Islet of Langerhans (tissue), 1 donor: ENCODE data around the gene CTSL.

Source experiments
- FAIRE-seq: peaks from one replicate; lab custom pipeline; 2011; peaks lifted over from hg19 to GRCh38; lab: Jason Lieb, UNC

Gene CTSL

GRCh38 chr9:87725900-87726709 lies at the start of gene CTSL:
Gene CTSL (plus strand): TSS chr9:87726119. CDS start chr9:87727604, 1,485 bp downstream.
- no peak for FAIRE-seq

DNA sequence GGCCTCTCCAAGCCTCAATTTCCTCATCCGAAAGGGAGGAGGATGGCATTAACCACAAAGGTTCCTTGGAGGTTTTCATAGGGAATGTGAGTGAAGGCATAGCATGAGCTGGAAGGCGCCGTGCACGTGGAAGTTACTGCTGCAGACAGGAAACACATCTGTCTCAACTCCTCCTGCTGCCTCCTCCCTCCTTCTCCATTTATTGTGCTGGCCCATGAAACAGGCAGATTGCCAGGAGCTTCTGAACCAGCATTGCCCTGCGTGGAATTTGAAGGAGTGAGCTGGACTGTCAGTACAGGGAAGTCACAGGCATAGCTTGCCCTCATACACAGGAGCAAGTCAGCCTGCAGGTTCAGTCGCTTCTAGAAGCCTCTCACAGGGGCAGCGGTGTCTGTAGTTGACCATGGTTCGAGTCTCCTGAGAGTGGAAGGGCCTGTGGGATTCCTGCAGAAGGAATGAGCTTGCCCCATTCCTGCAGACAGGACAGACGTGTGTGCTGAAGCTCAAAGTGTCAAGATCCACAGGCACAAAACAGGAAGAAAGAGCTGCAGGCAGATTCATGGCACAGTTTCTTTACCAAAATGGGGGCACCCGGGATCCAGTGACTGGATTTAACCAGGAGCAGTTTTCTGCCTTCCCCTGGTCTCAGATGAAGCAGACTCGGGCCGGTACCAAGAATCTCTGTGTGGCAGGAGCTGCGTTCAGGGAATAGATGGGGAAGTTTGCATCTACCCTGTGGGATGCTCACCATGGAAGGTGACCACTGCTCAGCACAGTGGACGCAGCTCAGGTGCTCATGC lies 48.7 kb upstream of the CTSL start:
- no peak for FAIRE-seq

GRCh38 chr9:87677776-87678587 lies 47.9 kb upstream of the CTSL start:
- FAIRE-seq, result no peak

- no peak for FAIRE-seq
Measured at GRCh38 chr9:87678650-87679355, 47.1 kb upstream of the CTSL start.

DNA sequence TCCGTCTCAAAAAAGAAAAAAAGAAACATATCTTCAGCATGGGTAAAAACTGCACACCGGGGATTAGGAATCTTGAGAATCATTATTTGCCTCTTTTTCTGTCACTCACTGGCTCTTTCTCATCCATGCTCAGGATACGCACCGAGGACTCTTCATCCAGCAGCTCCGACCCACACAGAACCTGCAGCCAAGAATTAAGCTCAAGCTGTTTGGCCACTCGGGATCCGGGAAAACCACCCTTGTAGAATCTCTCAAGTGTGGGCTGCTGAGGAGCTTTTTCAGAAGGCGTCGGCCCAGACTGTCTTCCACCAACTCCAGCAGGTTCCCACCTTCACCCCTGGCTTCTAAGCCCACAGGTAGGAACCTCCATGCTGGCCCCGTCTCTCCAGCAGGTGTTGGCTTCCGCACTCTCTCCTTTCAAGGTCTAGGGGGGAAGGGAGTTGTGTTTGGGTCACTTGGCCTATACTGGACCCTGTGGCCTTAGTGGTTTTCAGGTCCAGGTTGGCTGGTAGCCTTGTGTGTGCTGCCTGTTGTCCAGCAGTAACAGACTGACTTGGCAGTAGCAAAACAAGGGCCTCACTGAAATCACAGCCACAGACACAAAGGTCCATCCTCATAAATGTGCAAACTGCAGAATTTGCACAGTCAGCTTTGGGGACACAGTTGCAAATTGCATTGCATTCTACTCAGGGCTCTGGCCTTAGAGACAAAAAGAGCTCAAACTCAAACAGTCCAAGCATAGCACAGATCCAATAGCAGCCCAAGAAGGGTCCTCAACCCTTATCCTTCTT lies 44.5 kb upstream of the CTSL start:
- no peak for FAIRE-seq

DNA sequence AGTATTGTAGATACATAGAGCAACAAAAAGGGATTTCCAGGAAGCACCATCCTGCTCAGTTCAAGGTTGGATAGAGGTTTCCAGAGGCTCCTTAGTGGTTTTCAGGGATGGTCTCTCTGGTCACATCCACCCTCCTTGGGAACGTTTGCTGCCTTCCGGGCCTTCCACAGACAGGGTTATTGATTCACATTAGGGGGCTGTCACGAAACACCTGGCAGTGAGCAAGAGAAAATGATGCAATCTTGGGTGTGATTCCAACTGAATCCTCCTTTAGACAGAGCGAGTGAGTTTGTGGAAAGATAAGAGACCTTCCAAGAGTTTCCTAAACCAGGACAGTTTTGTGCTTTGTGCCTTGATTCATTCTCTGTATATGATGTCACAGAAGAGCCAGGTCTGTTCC lies 43.8 kb upstream of the CTSL start:
- FAIRE-seq, result peak; percentile 9

- FAIRE-seq, result no peak
Measured at GRCh38 chr9:87682618-87683017, 43.3 kb upstream of the CTSL start.

DNA sequence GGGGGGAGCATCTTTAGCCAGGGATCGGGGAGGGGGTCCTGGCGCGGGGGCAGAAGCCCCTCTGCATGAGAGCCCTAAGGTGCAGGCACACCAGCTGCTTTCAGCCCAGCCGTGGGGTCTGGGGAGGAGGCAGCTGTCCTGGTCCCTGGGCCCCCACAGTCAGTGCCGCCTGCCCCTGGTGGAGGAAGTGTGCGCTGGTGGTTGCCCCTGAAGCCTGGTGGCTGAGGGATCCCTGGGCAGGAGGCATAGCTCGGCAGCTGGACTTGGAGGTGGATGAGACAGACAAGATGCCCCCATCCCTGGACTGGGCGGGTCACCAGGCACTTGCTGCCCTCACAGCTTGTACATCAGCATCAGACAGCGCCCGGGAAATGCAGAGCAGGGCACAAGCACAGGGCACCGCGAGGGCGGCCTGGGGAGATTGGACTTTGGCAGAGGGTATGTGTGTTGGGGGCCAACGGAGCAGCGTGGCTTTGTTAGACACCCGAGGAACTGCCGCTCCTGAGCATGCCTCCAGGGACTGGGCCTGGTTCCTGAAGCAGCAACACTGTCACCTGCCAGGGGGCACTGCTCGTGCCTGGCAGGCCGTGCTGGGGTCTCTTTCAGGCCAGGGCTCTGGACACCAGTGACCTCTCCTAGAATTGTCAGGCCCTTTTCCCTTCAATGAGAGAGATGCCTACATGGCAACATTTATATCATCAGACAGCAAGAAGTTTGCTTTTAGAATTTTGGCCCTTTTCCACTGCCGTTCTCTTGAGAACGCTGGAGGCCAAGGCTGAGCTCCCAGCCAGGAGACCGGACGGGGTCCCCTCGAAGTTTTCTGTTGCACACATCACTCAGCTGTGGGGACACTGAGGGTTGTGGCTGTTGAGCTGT lies 41.9 kb upstream of the CTSL start:
- no peak for FAIRE-seq

DNA sequence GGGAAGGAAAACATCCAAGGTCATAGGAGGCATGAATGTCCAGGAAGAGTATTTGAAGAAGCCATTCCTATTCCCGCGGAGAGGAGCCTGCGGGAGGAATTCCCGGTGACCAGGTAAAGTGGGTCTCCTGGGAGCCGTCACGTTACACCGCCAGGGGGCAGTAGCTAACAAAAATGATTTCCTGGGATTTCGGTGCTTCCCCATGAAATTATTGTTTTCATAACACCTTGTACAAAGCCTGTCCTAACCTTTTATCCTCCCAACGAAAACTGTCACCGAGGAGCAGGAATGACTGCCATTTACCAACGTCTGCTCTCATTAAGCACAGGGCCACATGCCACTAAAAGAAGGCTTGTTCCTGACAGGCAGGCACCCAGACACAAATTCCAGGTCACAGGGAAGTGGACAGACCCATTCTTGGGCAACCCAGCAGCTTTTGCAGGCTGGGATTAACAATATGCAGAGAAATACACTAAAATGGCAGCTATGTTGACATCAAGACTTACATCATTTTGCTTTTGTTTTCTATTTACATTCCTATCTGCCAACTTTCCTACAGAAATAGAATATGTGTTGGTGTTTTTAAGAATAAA lies 41.2 kb upstream of the CTSL start:
- FAIRE-seq, result peak; percentile 47

DNA sequence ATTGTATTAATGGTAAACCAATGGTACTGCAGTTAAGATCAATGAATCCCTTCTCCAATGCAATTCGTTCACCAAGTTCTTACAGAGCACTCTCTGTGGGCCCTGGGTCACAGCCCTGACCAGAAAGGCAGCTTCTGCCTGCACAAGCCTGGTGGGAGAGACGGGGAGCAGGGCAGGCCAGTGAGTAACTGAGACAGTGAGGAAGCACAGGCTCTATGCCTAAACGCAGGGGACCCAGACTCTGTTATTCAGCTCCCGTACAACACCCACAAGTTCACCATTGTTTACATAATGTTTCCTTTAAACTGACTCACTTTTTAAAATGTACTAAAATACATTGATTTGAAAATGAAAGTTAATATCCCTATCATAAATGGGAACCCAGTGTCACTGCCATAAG lies 40.5 kb upstream of the CTSL start:
- no peak for FAIRE-seq

DNA sequence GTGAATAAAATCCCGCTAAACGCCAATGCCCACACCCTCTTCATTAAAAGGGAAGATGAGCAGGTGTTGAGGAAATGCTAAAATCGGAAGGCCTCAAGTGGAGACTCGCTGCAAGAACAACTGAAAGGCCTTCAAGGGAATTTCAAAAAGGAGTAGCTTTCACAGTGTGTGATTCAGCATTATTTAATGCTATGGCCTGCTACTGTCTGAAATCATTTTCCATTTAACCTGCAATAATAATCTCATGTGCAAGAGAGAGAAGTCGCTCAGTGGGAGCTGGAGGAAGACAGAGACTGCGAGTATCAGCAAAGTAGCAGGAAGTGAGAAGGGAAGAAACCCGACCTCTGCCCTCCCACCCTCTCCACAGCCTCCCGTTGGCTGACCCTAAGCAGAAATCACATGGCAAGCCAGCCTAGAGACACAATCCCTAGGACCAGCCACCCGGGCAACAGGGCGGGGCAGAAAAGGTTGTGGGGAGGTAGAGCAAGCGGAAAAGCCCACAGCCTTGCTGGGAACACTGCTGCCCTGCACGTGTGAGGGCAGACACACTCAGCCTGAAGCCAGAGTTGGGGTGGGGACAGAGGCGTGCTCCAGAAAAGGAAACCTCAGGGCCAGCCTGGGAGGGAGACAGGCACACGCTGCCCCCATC lies 39.9 kb upstream of the CTSL start:
- FAIRE-seq, result no peak

DNA sequence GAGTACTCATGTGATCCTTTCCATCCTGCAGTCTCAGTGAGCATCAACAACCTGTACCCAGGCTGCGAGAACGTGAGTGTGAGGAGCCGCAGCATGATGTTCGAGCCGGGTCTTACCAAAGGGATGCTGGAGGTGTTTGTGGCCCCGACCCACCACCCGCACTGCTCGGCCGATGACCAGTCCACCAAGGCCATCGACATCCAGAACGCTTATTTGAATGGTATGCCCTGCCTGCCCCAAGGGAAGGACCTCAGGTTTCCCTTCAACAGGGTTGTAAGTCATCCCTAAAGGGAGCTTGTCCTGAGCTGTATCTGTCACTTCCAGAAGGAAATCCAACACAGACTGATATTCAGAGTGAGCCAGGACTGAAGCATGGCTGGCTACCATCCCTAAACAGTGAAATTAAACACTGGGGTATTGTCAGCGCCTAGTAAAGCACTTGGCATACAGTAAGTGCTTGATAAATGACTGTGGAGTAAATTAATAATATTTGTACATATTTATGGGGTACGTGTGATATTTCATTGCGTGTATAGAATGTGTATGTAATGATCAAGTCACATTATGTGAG lies 39.3 kb upstream of the CTSL start:
- FAIRE-seq, result no peak

GRCh38 chr9:87687207-87687606 lies 38.7 kb upstream of the CTSL start:
- FAIRE-seq, result no peak

- no peak for FAIRE-seq
Measured at GRCh38 chr9:87694236-87694755, 31.6 kb upstream of the CTSL start.

DNA sequence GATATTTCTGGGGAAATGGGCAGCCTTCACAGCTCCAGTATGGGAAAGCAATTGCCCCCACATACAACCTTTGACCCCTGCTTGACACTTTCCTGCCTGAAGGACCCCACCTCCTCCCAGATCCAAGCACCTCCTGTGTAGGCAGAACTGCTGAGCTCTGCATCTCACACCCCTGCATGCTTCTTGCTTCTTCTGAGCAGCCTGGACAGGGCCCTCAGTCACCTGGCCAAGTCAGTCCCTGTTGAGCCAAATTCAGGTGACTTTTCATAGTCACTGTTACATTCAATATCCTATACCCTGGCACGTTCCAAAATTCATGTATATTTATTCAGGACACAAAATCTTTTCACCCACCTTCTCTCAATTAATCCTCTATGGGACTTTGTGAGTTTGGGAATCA lies 30.4 kb upstream of the CTSL start:
- no peak for FAIRE-seq

- no peak for FAIRE-seq
Measured at GRCh38 chr9:87696641-87697040, 29.3 kb upstream of the CTSL start.

DNA sequence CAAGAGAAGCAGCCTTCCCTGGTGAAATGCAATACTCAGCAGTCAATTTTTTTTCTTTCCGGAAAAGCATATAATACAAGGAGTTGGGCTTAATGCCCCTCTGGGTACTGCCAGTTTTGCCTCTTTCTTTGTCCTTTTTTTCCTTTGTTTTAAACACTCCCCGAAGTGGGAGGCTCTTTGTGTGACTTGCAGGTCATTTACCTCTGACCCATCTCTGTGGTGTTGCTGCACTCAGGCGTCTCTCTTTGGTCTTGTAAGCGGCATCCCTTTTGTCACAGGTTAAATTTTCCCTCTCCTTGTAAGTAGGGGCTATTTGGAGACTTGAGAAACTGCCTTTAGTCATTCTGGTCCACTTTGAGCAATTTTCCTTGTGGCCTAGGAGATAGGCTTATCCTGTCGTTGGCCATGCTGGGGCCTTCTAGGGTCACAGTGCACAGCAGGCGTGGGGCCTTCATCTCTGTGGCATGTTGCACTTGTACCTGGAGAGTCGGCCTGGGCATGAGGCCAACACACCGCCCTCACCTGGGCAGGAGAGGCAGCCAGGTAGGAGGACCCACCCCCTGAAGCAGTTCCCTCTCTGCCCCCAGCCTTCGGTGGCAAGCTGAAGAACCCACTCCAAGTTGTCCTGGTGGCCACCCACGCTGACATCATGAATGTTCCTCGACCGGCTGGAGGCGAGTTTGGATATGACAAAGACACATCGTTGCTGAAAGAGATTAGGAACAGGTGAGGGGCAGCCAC lies 27.7 kb upstream of the CTSL start:
- no peak for FAIRE-seq

- FAIRE-seq, result no peak
Measured at GRCh38 chr9:87699835-87700234, 26.1 kb upstream of the CTSL start.
